ENCODE results near the gene TGFB2. TPM values are rescaled to one million over a fixed set of nuclear protein-coding genes. Genes with fewer than 3 reads are reported as not detected.
A peak's percentile ranks its signal among the peaks of the same experiment; 100 is the strongest.

TGFB2 gene
- total RNA-seq, 1 experiment from 2014 or later, result not detected

- peaks cover 19 to 21% of the 10 kb centered on the region in 2 experiments for H3K4me1 Mint-ChIP-seq
Measured at GRCh38 chr1:218312509-218312908, 32.6 kb upstream of the TGFB2 start.

More at GRCh38 chr1:218312509-218312908, 32.6 kb upstream of the TGFB2 start:
- Histone ChIP-seq H2BK120ac (ENCODE audit: low read depth, low read length, poor library complexity, severe bottlenecking) (no peak overlapping the region), H3K4ac (ENCODE audit: low read depth, low read length) (no peak overlapping the region), H3K79me1 (ENCODE audit: insufficient read depth, low read depth, low read length, poor library complexity, severe bottlenecking) (no peaks in the 10 kb centered on the region), H2BK12ac (ENCODE audit: insufficient read length, low read depth, low read length) (no peak overlapping the region), H2AK5ac (ENCODE audit: insufficient read length, low read length) (no peak overlapping the region), H3K18ac (ENCODE audit: insufficient read length, low read depth, low read length) (no peak overlapping the region), H4K91ac (ENCODE audit: insufficient read length, low read depth, low read length) (no peak overlapping the region), H3K27ac (ENCODE audit: insufficient read length, low read depth, low read length) (no peak overlapping the region), H3K56ac (ENCODE audit: insufficient read length, low read depth, low read length) (no peak overlapping the region), H3K23me2 (ENCODE audit: insufficient read length, low read depth, low read length, poor library complexity, severe bottlenecking) (peaks cover 2% of the 10 kb centered on the region), H2AFZ (ENCODE audit: low read length) (no peak overlapping the region), H3K23ac (ENCODE audit: insufficient read length, low read depth, low read length) (no peak overlapping the region), H2BK20ac (ENCODE audit: low read depth, low read length, poor library complexity, severe bottlenecking) (no peak overlapping the region), H4K8ac (replicated peaks; ENCODE audit: insufficient read length, low read depth, low read length) (no peak overlapping the region), H4K20me1 (ENCODE audit: control insufficient read depth, insufficient read depth, insufficient read length) (no peaks in the 10 kb centered on the region), H3K79me2 (ENCODE audit: insufficient read depth, low read length) (no peaks in the 10 kb centered on the region), H2BK15ac (ENCODE audit: low read depth, low read length) (no peak overlapping the region), H3K27me3 (ENCODE audit: insufficient read depth, low read length) (no peaks in the 10 kb centered on the region), H3T11ph (ENCODE audit: low read length) (no peak overlapping the region), H2BK5ac (ENCODE audit: insufficient read length, low read length) (no peak overlapping the region), H3K4me2 (ENCODE audit: insufficient read depth, insufficient read length, low read length) (no peak overlapping the region), H3K4me1 (ENCODE audit: insufficient read depth, low read length) (no peaks in the 10 kb centered on the region; the same call in 1 of the 2 replicates), H3K14ac (ENCODE audit: insufficient read depth, low read length) (no peak overlapping the region), H4K5ac (ENCODE audit: insufficient read length, low read depth, low read length) (no peak overlapping the region), H3K9me3 (ENCODE audit: control insufficient read depth, low read depth, low read length) (no peaks in the 10 kb centered on the region), H3K9ac (ENCODE audit: extremely low read depth, insufficient read length, low read length) (no peak overlapping the region)
- Mint-ChIP-seq H3K27ac (peak overlapping the region; percentile 59 to 88 (median 65); a peak in 4 of 7 replicates), H3K27me3 (ENCODE audit: low read depth) (no peaks in the 10 kb centered on the region), H3K36me3 (ENCODE audit: insufficient read depth in 1 of 3, low read depth in 3 of 3) (peaks cover 22 to 46% (median 45%) of the 10 kb centered on the region in 3 experiments; a peak in 6 of 7 replicates), H3K9me3 (peaks cover 1 to 5% of the 10 kb centered on the region in 2 experiments; a peak in 3 of 5 replicates), H3K4me3 (no peak overlapping the region)
- no peak for TF ChIP-seq CTCF (conservative IDR thresholded peaks at IDR 0.05)
- no peak for DNase-seq
- 100% methylated on average over 2 of the region's 2 CpGs for WGBS (ENCODE audit: extremely low coverage, insufficient read length, low lambda C conversion rate)
